SJSA1 (cell line): Measurements from ENCODE around the gene TIAM2. TPM values are rescaled to one million over a fixed set of nuclear protein-coding genes. Genes with fewer than 3 reads are reported as not detected.

ENCODE experiments used
- DNase-seq, 2 experiments: peaks; one replicate each; pipeline ENCODE4 v3.0.0-alpha.2; 2015 to 2020; ENCODE audit warnings: low spot score in 2 of 2, low read depth in 1 of 2
- H3K27ac ChIP-seq: fragments of 250-450 bp; sonication (Bioruptor Pico); 2 replicates; pipeline ENCODE4 v1.5.1; 2020; ENCODE audit warnings: mild to moderate bottlenecking, moderate library complexity
- H3K27me3 ChIP-seq: fragments of 250-450 bp; sonication (Bioruptor Pico); replicated peaks from 2 replicates; pipeline ENCODE4 v1.5.1; 2020; ENCODE audit warnings: mild to moderate bottlenecking, moderate library complexity
- H3K36me3 ChIP-seq: fragments of 250-450 bp; sonication (Bioruptor Pico); 2 replicates; pipeline ENCODE4 v1.5.1; 2020; ENCODE audit warnings: mild to moderate bottlenecking
- H3K4me1 ChIP-seq: fragments of 250-450 bp; sonication (Bioruptor Pico); replicated peaks from 2 replicates; pipeline ENCODE4 v1.6.1; 2021; ENCODE audit warnings: mild to moderate bottlenecking
- H3K4me3 ChIP-seq: fragments of 250-450 bp; sonication (Bioruptor Pico); 2 replicates; pipeline ENCODE4 v1.5.1; 2020; ENCODE audit warnings: mild to moderate bottlenecking
- H3K9me3 ChIP-seq: fragments of 250-450 bp; sonication (Bioruptor Pico); replicated peaks from 2 replicates; pipeline ENCODE4 v1.5.1; 2020; ENCODE audit warnings: mild to moderate bottlenecking
- total RNA-seq: library from RNA; depleted of rRNA; stranded (reverse); fragments of >200 nt; shearing (Covaris generic); gene quantifications from 2 replicates; pipeline ENCODE4 v1.2.3, GENCODE V29; 2014

Gene TIAM2
- total RNA-seq, 1 experiment from 2014 or later, result 48.3 TPM

GRCh38 chr6:155130161-155130853 is 135.2 kb downstream of the TIAM2 start:
- 0 out of 2 replicates have a peak, but pooled peaks cover 6% of the 10 kb centered on the region for H3K9me3 ChIP-seq
- no peaks in the 10 kb centered on the region for H3K27me3 ChIP-seq
- peaks cover 73% of the 10 kb centered on the region for H3K4me1 ChIP-seq
- H3K4me3 ChIP-seq, result no peak overlapping the region
- DNase-seq, result peak in 1 of 2 experiments; percentile 58
- H3K27ac ChIP-seq, result peak overlapping the region; percentile 35
- peaks cover 47% of the 10 kb centered on the region for H3K36me3 ChIP-seq

- Histone ChIP-seq H3K9me3 (0 out of 2 replicates have a peak, but pooled peaks cover 6% of the 10 kb centered on the region), H3K36me3 (peaks cover 53% of the 10 kb centered on the region), H3K4me3 (no peak overlapping the region), H3K4me1 (peaks cover 53% of the 10 kb centered on the region), H3K27ac (no peak overlapping the region), H3K27me3 (no peaks in the 10 kb centered on the region)
- DNase-seq, result no peak
These were observed 137.5 kb downstream of the TIAM2 start for GRCh38 chr6:155132617-155133016.

GRCh38 chr6:155141002-155141401 is 145.9 kb downstream of the TIAM2 start:
- Histone ChIP-seq H3K36me3 (peaks cover 50% of the 10 kb centered on the region), H3K4me3 (no peak overlapping the region), H3K4me1 (peaks cover 40% of the 10 kb centered on the region), H3K9me3 (no peaks in the 10 kb centered on the region), H3K27ac (no peak overlapping the region), H3K27me3 (no peaks in the 10 kb centered on the region)
- no peak for DNase-seq

- Histone ChIP-seq H3K4me1 (peaks cover 40% of the 10 kb centered on the region), H3K4me3 (no peak overlapping the region), H3K9me3 (no peaks in the 10 kb centered on the region), H3K36me3 (peaks cover 53% of the 10 kb centered on the region), H3K27ac (no peak overlapping the region), H3K27me3 (no peaks in the 10 kb centered on the region)
- DNase-seq, result no peak
These were observed 146.4 kb downstream of the TIAM2 start for GRCh38 chr6:155141512-155141911.

GRCh38 chr6:155142168-155143028 is 147.3 kb downstream of the TIAM2 start:
- Histone ChIP-seq H3K27me3 (no peaks in the 10 kb centered on the region), H3K36me3 (peaks cover 48% of the 10 kb centered on the region), H3K9me3 (no peaks in the 10 kb centered on the region), H3K4me3 (no peak overlapping the region), H3K4me1 (peaks cover 43% of the 10 kb centered on the region), H3K27ac (peak overlapping the region; percentile 52)
- no peak for DNase-seq

GRCh38 chr6:155143029-155143577 is 148.0 kb downstream of the TIAM2 start:
- peak overlapping the region; percentile 52 for H3K27ac ChIP-seq
- DNase-seq, result no peak
- no peaks in the 10 kb centered on the region for H3K27me3 ChIP-seq
- peaks cover 50% of the 10 kb centered on the region for H3K36me3 ChIP-seq
- H3K4me3 ChIP-seq, result peak overlapping the region; percentile 11
- no peaks in the 10 kb centered on the region for H3K9me3 ChIP-seq
- H3K4me1 ChIP-seq, result peaks cover 50% of the 10 kb centered on the region

GRCh38 chr6:155143578-155144106 is 148.5 kb downstream of the TIAM2 start:
- Histone ChIP-seq H3K36me3 (peaks cover 54% of the 10 kb centered on the region), H3K27me3 (no peaks in the 10 kb centered on the region), H3K9me3 (no peaks in the 10 kb centered on the region), H3K4me1 (peaks cover 55% of the 10 kb centered on the region), H3K4me3 (peak overlapping the region; percentile 11), H3K27ac (peak overlapping the region; percentile 52)
- no peak for DNase-seq

- no peak for DNase-seq
These were observed 151.1 kb downstream of the TIAM2 start for GRCh38 chr6:155146205-155146604.

GRCh38 chr6:155147958-155148663 is 153.0 kb downstream of the TIAM2 start:
- DNase-seq, result no peak
- peaks cover 60% of the 10 kb centered on the region for H3K4me1 ChIP-seq

More at GRCh38 chr6:155146205-155146604, 151.1 kb downstream of the TIAM2 start:
- peaks cover 52% of the 10 kb centered on the region for H3K36me3 ChIP-seq
- no peak overlapping the region for H3K27ac ChIP-seq
- H3K4me3 ChIP-seq, result no peak overlapping the region
- H3K4me1 ChIP-seq, result peaks cover 64% of the 10 kb centered on the region
- H3K27me3 ChIP-seq, result no peaks in the 10 kb centered on the region
- H3K9me3 ChIP-seq, result no peaks in the 10 kb centered on the region

GRCh38 chr6:155150967-155151671 is 156.0 kb downstream of the TIAM2 start:
- Histone ChIP-seq H3K4me3 (no peak overlapping the region), H3K27ac (no peak overlapping the region), H3K4me1 (peaks cover 78% of the 10 kb centered on the region), H3K9me3 (no peaks in the 10 kb centered on the region), H3K27me3 (no peaks in the 10 kb centered on the region), H3K36me3 (peaks cover 33% of the 10 kb centered on the region)
- no peak for DNase-seq

More at GRCh38 chr6:155147958-155148663, 153.0 kb downstream of the TIAM2 start:
- H3K4me3 ChIP-seq, result no peak overlapping the region
- no peaks in the 10 kb centered on the region for H3K27me3 ChIP-seq
- H3K9me3 ChIP-seq, result no peaks in the 10 kb centered on the region
- H3K36me3 ChIP-seq, result peaks cover 55% of the 10 kb centered on the region
- peak overlapping the region; percentile 86 for H3K27ac ChIP-seq

- 0 out of 2 replicates have a peak overlapping the region, but pooled peaks have one; percentile 92 for H3K27ac ChIP-seq
- peaks cover 86% of the 10 kb centered on the region for H3K4me1 ChIP-seq
- no peaks in the 10 kb centered on the region for H3K27me3 ChIP-seq
- peaks cover 34% of the 10 kb centered on the region for H3K36me3 ChIP-seq
- no peak overlapping the region for H3K4me3 ChIP-seq
- H3K9me3 ChIP-seq, result no peaks in the 10 kb centered on the region
- DNase-seq, result no peak
These were observed 157.3 kb downstream of the TIAM2 start for GRCh38 chr6:155152211-155153076.
